GM12872 (cell line): Measurements from ENCODE around the gene SNAI1.

Experiments
- CTCF ChIP-seq: IDR thresholded peaks from 3 replicates; pipeline ENCODE4 v1.5.1; 2011; ENCODE audit warnings: low read depth, mild to moderate bottlenecking, low read length, moderate library complexity; ENCODE audit not compliant: insufficient read depth

Gene SNAI1

GRCh38 chr20:50017160-50017559, 34.4 kb downstream of the SNAI1 start:
- no peak for TF ChIP-seq CTCF

- TF ChIP-seq CTCF = no peak
Measured at GRCh38 chr20:50017576-50018248, 34.9 kb downstream of the SNAI1 start.

GRCh38 chr20:50019466-50020256, 36.9 kb downstream of the SNAI1 start:
- no peak for TF ChIP-seq CTCF

GRCh38 chr20:50020288-50020687, 37.5 kb downstream of the SNAI1 start:
- TF ChIP-seq CTCF = no peak

GRCh38 chr20:50022676-50023075, 39.9 kb downstream of the SNAI1 start:
- no peak for TF ChIP-seq CTCF

- TF ChIP-seq CTCF = no peak
Measured at GRCh38 chr20:50023116-50023805, 40.5 kb downstream of the SNAI1 start.
